Sciatic nerve (tissue), 2 donors: Measurements from ENCODE around the gene STARD3NL. TPM values are rescaled to one million over a fixed set of nuclear protein-coding genes. Genes with fewer than 3 reads are reported as not detected.
A peak's percentile ranks its signal among the peaks of the same experiment; 100 is the strongest.
"Not testable (repeated sequence)": the region's sequence is repeated elsewhere in the genome, so short reads cannot be mapped to it uniquely, and the experiment has no call there.

Experiments used
- ATAC-seq: fragments of 200-7000 bp; cut with Tn5 transposase; one replicate; pipeline ENCODE4 v1.9.1; 2020; ENCODE audit warnings: mild to moderate bottlenecking, moderate library complexity
- DNase-seq: peaks from one replicate; pipeline ENCODE4 v3.0.0-alpha.2; 2020; ENCODE audit warnings: low spot score
- intact Hi-C: fragments of 100-400 bp; cut with DNase I; formaldehyde crosslinking; loops from one replicate; pipeline ENCODE4 v1.14.2; 2022
- total RNA-seq: library from RNA; stranded (reverse); fragmentation: NEBNext Ultra II Directional; extraction: Animal tissue kit (Norgen Biotek cat#: 25700); gene quantifications from one replicate; pipeline ENCODE4 v1.2.1, GENCODE V29; 2021
- donor health status: DM: no; HTN: no; CAD: no.
- donor health status: DM: no; HTN: no; CAD: no.

STARD3NL gene
- total RNA-seq, 1 donor from 2014 or later, result 37.7 TPM

GRCh38 chr7:38215115-38215514 lies 37.1 kb downstream of the STARD3NL start:
- DNase-seq (no peak), ATAC-seq (no peak)
- intact Hi-C loops, result no loop called here

DNA sequence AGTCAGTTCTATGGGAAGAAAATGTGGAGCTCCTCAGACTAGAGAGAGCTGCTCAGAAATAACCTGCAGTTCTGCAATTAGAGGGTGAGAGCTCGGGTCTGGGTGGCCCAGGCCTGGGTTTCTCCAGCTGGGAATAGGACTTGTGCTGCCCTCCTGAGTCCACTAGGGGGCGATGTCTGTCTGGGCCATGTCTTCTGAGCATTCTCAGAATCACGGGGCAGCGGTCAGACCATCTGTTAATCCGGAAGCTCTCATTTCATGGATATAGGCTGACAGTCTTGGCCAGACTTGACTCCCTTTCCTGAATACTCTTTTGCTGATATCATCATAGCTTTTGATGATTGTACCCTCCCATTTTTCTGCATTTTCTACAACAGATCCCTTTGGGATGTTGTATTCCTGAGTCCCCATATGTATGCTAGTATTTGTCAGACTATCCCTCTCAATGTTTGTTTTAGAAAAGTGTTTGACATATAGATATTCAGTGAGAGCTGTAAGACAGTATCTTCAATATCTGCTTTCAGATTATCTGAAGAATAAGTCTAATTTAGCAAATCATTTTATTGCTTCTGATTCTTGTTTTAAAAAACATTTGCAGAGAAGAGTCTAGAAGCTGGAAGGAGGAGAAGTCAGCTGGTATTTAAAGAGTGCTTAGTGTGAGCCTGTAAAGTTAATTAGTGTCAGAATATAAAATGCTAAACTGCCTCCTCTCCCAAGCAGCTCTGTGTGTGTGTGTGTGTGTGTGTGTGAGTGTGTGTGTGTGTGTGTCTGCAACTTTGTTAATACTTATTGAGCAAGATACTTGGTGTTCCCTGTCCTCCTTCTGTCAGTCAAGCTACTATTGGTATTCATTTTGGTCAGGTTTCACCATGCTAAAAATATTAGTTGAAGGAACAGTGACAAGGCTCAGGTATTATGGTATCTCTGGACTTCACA lies 38.0 kb downstream of the STARD3NL start:
- intact Hi-C loops, result no loop called here
- ATAC-seq (peak; percentile 95), DNase-seq (peak; percentile 86)

DNA sequence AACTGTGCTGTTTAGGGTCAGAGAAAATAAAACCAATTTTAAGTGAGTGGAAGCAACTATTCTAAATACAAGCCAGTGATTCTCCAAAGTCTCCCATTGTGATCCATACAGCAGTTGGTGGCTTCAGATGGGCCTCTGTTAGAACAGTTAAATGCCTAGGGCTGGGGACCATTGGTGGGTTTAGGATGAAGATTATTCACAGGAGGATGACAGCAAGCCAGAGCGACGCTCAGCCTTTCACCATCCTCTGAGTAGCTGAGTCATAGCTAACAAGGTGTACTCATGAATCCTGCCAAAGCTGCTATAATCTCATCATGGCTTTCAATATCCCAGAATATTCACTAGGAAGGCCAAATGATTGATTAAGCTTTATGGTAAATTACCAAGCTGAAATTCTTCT lies 39.6 kb downstream of the STARD3NL start:
- ATAC-seq (no peak), DNase-seq (no peak)
- intact Hi-C loops, result no loop called here

DNA sequence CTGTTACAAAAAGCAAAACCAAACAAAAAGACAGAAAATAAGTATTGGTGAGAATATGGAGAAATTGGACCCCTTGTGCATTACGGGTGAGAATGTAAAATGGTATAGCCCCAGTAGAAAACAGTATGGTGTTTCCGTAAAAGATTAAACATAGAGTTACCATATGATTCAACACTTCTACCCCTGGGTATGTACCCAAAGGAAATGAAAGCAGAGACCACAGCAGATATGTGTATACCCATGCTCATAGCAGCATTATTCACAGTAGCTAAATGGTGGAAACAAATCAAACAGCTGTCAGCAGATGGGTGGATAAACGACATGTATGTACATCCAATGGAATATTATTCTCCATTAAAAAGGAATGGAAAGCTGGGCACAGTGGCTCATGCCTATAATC lies 42.4 kb downstream of the STARD3NL start:
- intact Hi-C loops, result loop anchor here (10.0 kb wide), 1 partner anchor 116 kb away; no protein-coding TSS in a partner anchor
- ATAC-seq, result no peak
- no peak for DNase-seq

DNA sequence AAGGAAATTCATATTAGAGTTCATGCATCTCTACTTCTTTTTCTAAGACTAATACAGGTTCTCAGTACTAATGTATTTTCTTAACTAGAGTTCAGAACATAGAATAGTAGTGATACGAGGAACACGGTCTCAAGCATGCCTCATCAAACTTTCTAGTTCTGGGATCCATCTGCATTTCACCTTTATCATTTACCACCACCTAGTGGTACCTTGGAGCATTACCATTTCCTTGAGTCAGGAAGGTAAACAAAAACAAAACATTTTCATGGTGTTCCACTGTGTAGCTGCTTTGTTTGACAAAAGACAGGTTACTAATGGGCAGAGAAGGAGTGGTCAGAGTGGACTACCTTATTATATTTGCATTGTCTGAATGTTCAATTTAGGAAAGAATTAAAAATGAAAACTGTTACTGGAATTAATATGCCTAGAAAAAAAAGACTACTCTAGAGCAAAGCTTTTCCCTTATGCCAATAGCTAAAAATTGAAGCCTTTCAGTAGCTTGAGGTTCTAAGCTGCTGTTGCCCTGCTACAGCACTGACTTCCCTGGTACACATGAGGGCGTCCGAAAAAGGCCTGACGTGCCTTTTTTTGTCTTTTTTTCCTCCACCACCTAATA lies 44.5 kb downstream of the STARD3NL start:
- no peak for DNase-seq
- intact Hi-C loops, result loop anchor here (10.0 kb wide), 1 partner anchor 118 kb away; no protein-coding TSS in a partner anchor
- peak; percentile 87 for ATAC-seq

- intact Hi-C loops, result loop anchor here (10.0 kb wide), 1 partner anchor 119 kb away; no protein-coding TSS in a partner anchor
- DNase-seq (no peak), ATAC-seq (no peak)
These were observed 45.3 kb downstream of the STARD3NL start for GRCh38 chr7:38223306-38223705.

DNA sequence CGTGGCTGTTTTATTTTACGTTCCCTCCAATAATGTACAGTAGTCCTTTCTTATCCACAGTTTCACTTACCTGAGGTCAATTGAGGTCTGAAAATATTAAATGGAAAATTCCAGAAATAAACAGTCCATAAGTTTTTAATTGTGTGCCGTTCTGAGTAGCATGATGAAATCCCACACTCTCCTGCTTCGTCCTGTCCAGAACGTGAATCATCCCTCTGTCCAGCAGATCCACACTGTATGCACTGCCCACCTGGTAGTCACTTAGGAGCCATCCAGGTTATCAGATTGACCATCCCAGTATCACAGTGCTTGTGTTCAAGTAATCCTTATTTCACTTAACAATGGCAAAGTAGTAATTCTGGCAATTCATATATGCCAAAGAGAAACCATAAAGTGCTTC lies 46.3 kb downstream of the STARD3NL start:
- ATAC-seq, result no peak
- intact Hi-C loops, result loop anchor here (10.0 kb wide), 1 partner anchor 120 kb away; no protein-coding TSS in a partner anchor

DNA sequence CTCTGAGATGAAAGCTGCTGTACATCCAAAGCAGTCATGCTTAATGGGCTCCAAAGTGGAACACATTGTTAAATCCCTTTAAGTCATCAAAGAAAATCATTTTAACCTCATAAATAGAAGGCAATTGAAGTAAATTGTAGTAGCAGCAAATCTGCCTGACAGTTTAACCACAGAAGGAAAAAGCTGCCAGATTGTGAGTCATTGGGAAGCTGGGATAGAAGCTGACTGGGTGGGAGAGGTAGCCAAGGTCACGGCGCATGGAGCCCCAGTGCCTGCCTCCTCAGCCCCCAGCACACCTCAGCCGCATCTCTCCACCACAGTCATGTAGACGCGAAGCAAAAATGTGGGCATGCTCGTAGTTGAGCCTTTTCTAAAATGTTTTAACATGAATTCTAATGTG lies 51.3 kb downstream of the STARD3NL start:
- DNase-seq, result no peak
- intact Hi-C loops, result loop anchor here (10.0 kb wide), 1 partner anchor 125 kb away; no protein-coding TSS in a partner anchor

More for the DNA sequence above, 46.3 kb downstream of the STARD3NL start:
- no peak for DNase-seq

DNA sequence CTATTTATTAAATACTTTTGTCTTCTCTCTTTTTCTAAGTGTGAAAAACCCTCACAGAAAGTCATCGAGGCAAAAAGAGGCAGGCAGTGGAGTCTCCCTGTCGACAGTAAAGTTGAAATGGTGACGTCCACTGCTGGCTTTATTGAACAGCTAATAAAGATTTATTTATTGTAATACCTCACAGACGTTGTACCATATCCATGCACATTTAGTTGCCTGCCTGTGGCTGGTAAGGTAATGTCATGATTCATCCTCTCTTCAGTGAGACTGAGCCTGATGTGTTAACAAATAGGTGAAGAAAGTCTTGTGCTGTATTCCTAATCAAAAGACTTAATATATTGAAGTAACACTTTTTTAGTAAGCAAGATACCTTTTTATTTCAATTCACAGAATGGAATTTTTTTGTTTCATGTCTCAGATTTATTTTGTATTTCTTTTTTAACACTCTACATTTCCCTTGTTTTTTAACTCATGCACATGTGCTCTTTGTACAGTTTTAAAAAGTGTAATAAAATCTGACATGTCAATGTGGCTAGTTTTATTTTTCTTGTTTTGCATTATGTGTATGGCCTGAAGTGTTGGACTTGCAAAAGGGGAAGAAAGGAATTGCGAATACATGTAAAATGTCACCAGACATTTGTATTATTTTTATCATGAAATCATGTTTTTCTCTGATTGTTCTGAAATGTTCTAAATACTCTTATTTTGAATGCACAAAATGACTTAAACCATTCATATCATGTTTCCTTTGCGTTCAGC lies 52.0 kb downstream of the STARD3NL start:
- intact Hi-C loops, result loop anchor here (10.0 kb wide), 1 partner anchor 125 kb away; no protein-coding TSS in a partner anchor
- DNase-seq (no peak), ATAC-seq (no peak)

More for the DNA sequence above, 51.3 kb downstream of the STARD3NL start:
- no peak for ATAC-seq

DNA sequence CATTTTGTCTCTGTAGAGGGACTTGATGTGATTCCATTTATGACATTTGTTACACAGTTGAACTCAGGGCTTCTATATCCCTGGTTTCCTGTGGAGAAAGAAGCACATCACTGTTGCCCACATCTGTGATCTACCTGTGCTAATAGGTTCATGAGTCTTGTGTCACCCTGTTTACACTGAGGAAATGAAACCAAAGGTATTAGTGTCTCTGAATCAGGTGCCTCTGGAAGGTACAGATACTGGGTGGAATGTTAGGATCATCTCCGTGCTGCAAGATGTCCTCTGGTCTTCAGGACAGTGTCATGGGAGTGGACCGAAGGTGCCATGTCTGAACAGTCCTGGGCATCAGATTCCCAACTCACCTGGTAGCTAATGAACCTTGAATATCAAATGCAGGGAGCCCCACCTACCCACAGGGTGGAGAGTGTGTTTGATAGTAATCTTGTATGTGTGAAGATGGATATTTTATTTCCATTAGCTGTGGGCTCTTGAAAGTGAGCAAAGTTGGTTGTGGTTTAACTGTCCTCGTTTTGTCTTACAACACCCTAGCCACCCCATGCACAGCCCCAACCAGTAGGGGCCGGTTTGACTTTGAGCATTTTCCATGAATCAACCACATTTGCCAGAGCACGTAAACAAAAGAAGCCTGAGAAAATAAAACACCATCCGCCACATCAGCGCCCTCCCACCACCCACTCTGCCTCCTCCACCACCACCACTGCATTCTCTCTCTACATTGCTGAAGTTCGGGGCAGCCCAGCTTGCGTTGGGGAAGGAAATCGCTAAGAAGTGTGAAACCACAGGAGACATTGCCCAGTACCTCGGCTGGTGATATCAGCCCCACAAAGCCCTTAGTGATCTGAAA lies 54.7 kb downstream of the STARD3NL start:
- intact Hi-C loops, result no loop called here
- peak; percentile 51 for ATAC-seq
- DNase-seq, result no peak

- ATAC-seq, DNase-seq, intact Hi-C loops: not testable (repeated sequence)
These were observed 56.7 kb downstream of the STARD3NL start for GRCh38 chr7:38234759-38235158.

- intact Hi-C loops, result no loop called here
- ATAC-seq (no peak), DNase-seq (no peak)
These were observed 57.6 kb downstream of the STARD3NL start for GRCh38 chr7:38235606-38236005.

DNA sequence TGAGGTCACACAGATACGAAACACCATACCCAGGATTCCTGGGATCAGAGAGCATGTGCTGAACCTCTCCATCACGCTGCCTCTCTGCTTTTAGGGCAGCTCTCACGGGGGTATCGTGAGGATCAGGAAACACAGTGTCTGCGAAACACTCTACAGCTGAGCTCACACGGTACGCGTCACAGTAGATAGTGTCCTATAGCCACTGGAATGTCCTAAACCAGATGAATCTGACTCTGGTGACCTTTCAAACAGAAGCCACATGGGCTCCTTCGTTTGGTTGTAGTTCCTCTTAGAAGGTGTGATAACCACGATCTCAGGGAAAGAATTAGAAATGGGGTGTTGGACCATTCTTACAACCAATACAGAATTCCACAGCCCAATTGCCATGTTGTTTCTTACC lies 61.1 kb downstream of the STARD3NL start:
- intact Hi-C loops, DNase-seq, ATAC-seq: not testable (repeated sequence)

- DNase-seq, result no peak
- intact Hi-C loops, result no loop called here
- ATAC-seq, result no peak
These were observed 63.0 kb downstream of the STARD3NL start for GRCh38 chr7:38241071-38241470.

DNA sequence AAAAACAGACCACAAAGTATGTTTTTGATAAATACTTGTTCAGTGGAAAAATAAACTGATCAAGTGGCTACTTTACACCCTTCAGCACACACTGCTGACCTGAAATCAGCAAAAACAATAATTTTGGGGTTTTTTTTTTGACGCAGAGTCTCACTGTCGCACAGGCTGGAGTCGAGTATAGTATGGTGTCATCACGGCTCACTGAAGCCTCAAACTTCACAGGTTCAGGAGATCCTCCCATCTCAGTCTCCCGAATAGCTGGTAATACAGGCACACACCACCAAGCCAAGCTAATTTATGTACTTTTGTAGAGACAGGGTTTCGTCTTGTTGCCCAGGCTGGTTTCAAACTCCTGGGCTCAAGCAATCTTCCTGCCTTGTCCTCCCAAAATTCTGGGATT lies 64.8 kb downstream of the STARD3NL start:
- no peak for ATAC-seq
- intact Hi-C loops, result no loop called here
- no peak for DNase-seq

- intact Hi-C loops, result not testable (repeated sequence)
- peak; percentile 62 for ATAC-seq
These were observed 65.3 kb downstream of the STARD3NL start for GRCh38 chr7:38243345-38243744.

GRCh38 chr7:38244516-38244915 lies 66.5 kb downstream of the STARD3NL start:
- DNase-seq (no peak), ATAC-seq (no peak)
- intact Hi-C loops, result no loop called here

More at GRCh38 chr7:38243345-38243744, 65.3 kb downstream of the STARD3NL start:
- not testable (repeated sequence) for DNase-seq

GRCh38 chr7:38245409-38245977 lies 67.4 kb downstream of the STARD3NL start:
- ATAC-seq (no peak), DNase-seq (no peak)
- intact Hi-C loops, result no loop called here
